Naive thymus-derived CD4-positive, alpha-beta T cell (primary cell): ENCODE results near the gene METTL14. TPM values are rescaled to one million over a fixed set of nuclear protein-coding genes. Genes with fewer than 3 reads are reported as not detected.
"Not testable (repeated sequence)": the region's sequence is repeated elsewhere in the genome, so short reads cannot be mapped to it uniquely, and the experiment has no call there.

Experiments used
- ATAC-seq: fragments of 150-1000 bp; cut with Tn5 transposase; 2 replicates; pipeline ENCODE4 v1.10.0; 2021; ENCODE audit warnings: mild to moderate bottlenecking, moderate library complexity
- CTCF ChIA-PET: fragments of 350-600 bp; sonication (Branson Sonifier 250); formaldehyde crosslinking; loops from one replicate; lab custom pipeline; 2021; ENCODE audit warnings: antibody characterized with exemption; lab: Charles Lee
- POLR2A ChIA-PET: fragments of 350-600 bp; sonication (Branson Sonifier 250); formaldehyde crosslinking; loops from one replicate; lab custom pipeline; 2021; ENCODE audit warnings: antibody characterized with exemption, inconsistent platforms; lab: Charles Lee
- DNase-seq, 9 donors: peaks; one replicate each; pipeline versions ENCODE4 v3.0.0 to v3.0.0-alpha.2; 2020 to 2022; ENCODE audit warnings: mixed read lengths in 1 of 9
- H3K27ac ChIP-seq: one replicate; pipeline ENCODE4 v1.7.0; 2013; ENCODE audit warnings: mild to moderate bottlenecking, low read depth, low read length, moderate library complexity
- H3K27me3 ChIP-seq, 2 donors: one replicate each; pipeline ENCODE4 v1.7.0; 2013; ENCODE audit warnings: low read length in 2 of 2, mild to moderate bottlenecking in 2 of 2, moderate library complexity in 2 of 2; ENCODE audit not compliant: control insufficient read depth in 2 of 2, insufficient read depth in 2 of 2
- H3K36me3 ChIP-seq, 3 experiments: 1 replicate in 2 of 3; 2 replicates in 1 of 3; pipeline ENCODE4 v1.7.0; 2013; ENCODE audit warnings: low read length in 3 of 3, mild to moderate bottlenecking in 3 of 3, moderate library complexity in 1 of 3; ENCODE audit not compliant: insufficient read depth in 3 of 3, control insufficient read depth in 2 of 3
- H3K4me1 ChIP-seq, 2 donors: one replicate each; pipeline ENCODE4 v1.7.0; 2013; ENCODE audit warnings: low read length in 2 of 2, mild to moderate bottlenecking in 2 of 2, moderate library complexity in 1 of 2; ENCODE audit not compliant: control insufficient read depth in 2 of 2, insufficient read depth in 2 of 2
- H3K4me3 ChIP-seq: 2 replicates; pipeline ENCODE4 v1.7.0; 2013; ENCODE audit warnings: mild to moderate bottlenecking, low read length
- H3K9me3 ChIP-seq, 3 experiments: 1 replicate in 2 of 3; 2 replicates in 1 of 3; pipeline ENCODE4 v1.7.0; 2013; ENCODE audit warnings: low read length in 3 of 3; ENCODE audit not compliant: control insufficient read depth in 2 of 3
- H3K27ac Mint-ChIP-seq, 9 donors: one replicate each; pipeline ENCODE4 v1.8.0; 2020 to 2022; ENCODE audit warnings: mixed read lengths in 9 of 9, mild to moderate bottlenecking in 8 of 9, moderate library complexity in 5 of 9, inconsistent platforms in 2 of 9
- H3K27me3 Mint-ChIP-seq, 5 donors: one replicate each; pipeline ENCODE4 v1.8.0; 2021 to 2022; ENCODE audit warnings: mixed read lengths in 5 of 5, mild to moderate bottlenecking in 1 of 5
- H3K36me3 Mint-ChIP-seq, 5 donors: one replicate each; pipeline ENCODE4 v1.8.0; 2020 to 2022; ENCODE audit warnings: mixed read lengths in 5 of 5, mild to moderate bottlenecking in 3 of 5, inconsistent platforms in 1 of 5
- H3K4me1 Mint-ChIP-seq, 7 donors: one replicate each; pipeline ENCODE4 v1.8.0; 2020 to 2022; ENCODE audit warnings: mixed read lengths in 7 of 7, mild to moderate bottlenecking in 3 of 7, inconsistent platforms in 1 of 7
- H3K4me3 Mint-ChIP-seq, 10 donors: one replicate each; pipeline ENCODE4 v1.8.0; 2020 to 2022; ENCODE audit warnings: mild to moderate bottlenecking in 10 of 10, mixed read lengths in 10 of 10, moderate library complexity in 6 of 10, inconsistent platforms in 2 of 10
- H3K9me3 Mint-ChIP-seq, 11 donors: one replicate each; pipeline ENCODE4 v1.8.0; 2020 to 2022; ENCODE audit warnings: mixed read lengths in 11 of 11, mild to moderate bottlenecking in 4 of 11, inconsistent platforms in 1 of 11, moderate library complexity in 1 of 11
- intact Hi-C, 2 donors: fragments of 100-400 bp; cut with micrococcal nuclease; formaldehyde crosslinking; loops; one replicate each; pipeline ENCODE4 v1.15.1; 2023
- polyA plus RNA-seq, 2 donors: library from polyadenylated mRNA; unstranded; fragments of 300-500 nt; fragmentation: Illumina TruSeq; gene quantifications; one replicate each; pipeline ENCODE4 v1.2.3, GENCODE V29; 2021
- total RNA-seq, 6 experiments: library from RNA in 5 of 6; stranded (reverse) in 5 of 6; gene quantifications; 1 replicate in 5 of 6; 2 replicates in 1 of 6; pipeline ENCODE4 v1.2.3 and lab custom pipeline; 2021 to 2026

The METTL14 gene
- 10 to 100 TPM; 46.9 to 64.8 (median 48.7) TPM for total RNA-seq
- 10 to 100 TPM; 32.7 to 40.9 TPM for polyA plus RNA-seq
- total RNA-seq (lab: John Stamatoyannopoulos, UW) = 40.1 reads per million, percentile 66 among the genes with 10 or more reads in this experiment

- Mint-ChIP-seq H3K36me3 (peaks cover 0 to 9% (median 4%) of the 10 kb centered on the region in 5 donors), H3K9me3 (no peaks in the 10 kb centered on the region), H3K4me3 (peak within 1 kb of the TSS; percentile 91 to 99 (median 97)), H3K27me3 (no peaks in the 10 kb centered on the region), H3K4me1 (peaks cover 12 to 41% (median 33%) of the 10 kb centered on the region in 7 donors), H3K27ac (peak within 1 kb of the TSS; percentile 84 to 99 (median 96))
- H3K4me3 ChIP-seq = peak within 1 kb of the TSS; percentile 84
- no peaks in the 10 kb centered on the region for H3K36me3 ChIP-seq
- H3K9me3 ChIP-seq = no peaks in the 10 kb centered on the region
- POLR2A ChIA-PET = interaction anchor here (0.7 to 1.0 kb wide), 5 partner anchors 9 to 769 kb away, joined by 3 to 20 read pairs (median 4); no protein-coding TSS in a partner anchor
- intact Hi-C loops = loop anchor here (1.0 to 5.0 kb wide), 10 partner anchors 47 to 615 kb away; partner anchors contain the start of genes USP53 (in 2 of the 2) and SEC24D (in 1 of the 2)
- DNase-seq (peak; percentile 71 to 86 (median 82)), ATAC-seq (peak; percentile 96)
- peaks cover 13 to 14% of the 10 kb centered on the region in 2 donors for H3K4me1 ChIP-seq
- H3K27me3 ChIP-seq = no peaks in the 10 kb centered on the region
- CTCF ChIA-PET = interaction anchor here (0.7 kb wide), 1 partner anchor 713 kb away, joined by 4 read pairs; no protein-coding TSS in a partner anchor
- peak within 1 kb of the TSS; percentile 83 for H3K27ac ChIP-seq
Measured at GRCh38 chr4:118684873-118685811, at the start of gene METTL14. TSS of gene METTL14 (plus strand) at chr4:118685392. CDS start at chr4:118685535, 143 bp downstream.

GRCh38 chr4:118636126-118636525 is 49.1 kb upstream of the METTL14 start:
- H3K27me3 ChIP-seq, DNase-seq, H3K36me3 ChIP-seq, H3K4me3 Mint-ChIP-seq, H3K9me3 Mint-ChIP-seq, ATAC-seq, H3K4me1 ChIP-seq, H3K27me3 Mint-ChIP-seq, H3K27ac Mint-ChIP-seq, intact Hi-C loops, POLR2A ChIA-PET, H3K9me3 ChIP-seq, H3K4me1 Mint-ChIP-seq, H3K4me3 ChIP-seq, H3K27ac ChIP-seq, CTCF ChIA-PET: not testable (repeated sequence)
- H3K36me3 Mint-ChIP-seq = peaks cover 3 to 14% (median 6%) of the 10 kb centered on the region in 5 donors

DNA sequence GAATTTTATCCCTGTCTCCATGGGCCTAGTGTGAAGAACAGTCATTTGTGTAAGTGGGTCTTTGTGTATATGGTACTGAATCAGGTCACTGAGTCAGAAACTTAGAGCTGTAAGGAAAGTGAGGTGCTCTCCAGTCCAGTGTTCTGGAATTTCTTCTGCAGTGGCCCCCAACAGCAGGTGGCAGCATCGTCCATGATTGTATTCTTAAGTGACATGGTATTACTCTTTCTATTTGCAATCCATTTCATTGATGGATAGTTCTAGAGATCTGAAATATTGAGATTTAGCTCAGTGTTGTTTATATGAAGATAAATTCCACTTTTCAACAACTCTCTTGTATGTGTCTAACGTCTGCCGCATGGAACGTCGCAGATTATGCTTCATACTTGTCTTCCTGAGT is 20.5 kb upstream of the METTL14 start:
- CTCF ChIA-PET, intact Hi-C loops, H3K27me3 Mint-ChIP-seq: not testable (repeated sequence)

GRCh38 chr4:118669220-118669619 is 16.0 kb upstream of the METTL14 start:
- POLR2A ChIA-PET = not testable (repeated sequence)

More for the DNA sequence above, 20.5 kb upstream of the METTL14 start:
- H3K4me3 Mint-ChIP-seq, H3K27ac Mint-ChIP-seq, H3K4me1 Mint-ChIP-seq, H3K36me3 Mint-ChIP-seq, H3K4me1 ChIP-seq, ATAC-seq, H3K9me3 ChIP-seq, POLR2A ChIA-PET, H3K27me3 ChIP-seq, H3K27ac ChIP-seq, H3K9me3 Mint-ChIP-seq, DNase-seq, H3K4me3 ChIP-seq, H3K36me3 ChIP-seq: not testable (repeated sequence)

GRCh38 chr4:118670968-118671367 is 14.2 kb upstream of the METTL14 start:
- intact Hi-C loops, ATAC-seq, H3K4me1 Mint-ChIP-seq, POLR2A ChIA-PET, DNase-seq, H3K27me3 Mint-ChIP-seq, H3K9me3 Mint-ChIP-seq, H3K36me3 Mint-ChIP-seq, CTCF ChIA-PET, H3K27ac Mint-ChIP-seq, H3K9me3 ChIP-seq, H3K27me3 ChIP-seq, H3K4me3 Mint-ChIP-seq, H3K4me1 ChIP-seq, H3K4me3 ChIP-seq, H3K27ac ChIP-seq, H3K36me3 ChIP-seq: not testable (repeated sequence)

More at GRCh38 chr4:118669220-118669619, 16.0 kb upstream of the METTL14 start:
- H3K4me3 ChIP-seq, H3K27me3 ChIP-seq, H3K4me1 ChIP-seq, intact Hi-C loops, H3K27ac Mint-ChIP-seq, H3K27ac ChIP-seq, CTCF ChIA-PET, H3K4me1 Mint-ChIP-seq, H3K27me3 Mint-ChIP-seq, H3K36me3 ChIP-seq, H3K4me3 Mint-ChIP-seq, H3K9me3 Mint-ChIP-seq, ATAC-seq, H3K36me3 Mint-ChIP-seq, H3K9me3 ChIP-seq: not testable (repeated sequence)
- peak in 8 of 9 donors; percentile 9 to 50 (median 36) for DNase-seq

GRCh38 chr4:118676128-118676527 is 9.1 kb upstream of the METTL14 start:
- H3K27ac ChIP-seq = no peak overlapping the region
- no peaks in the 10 kb centered on the region for H3K36me3 ChIP-seq
- no peaks in the 10 kb centered on the region for H3K4me1 Mint-ChIP-seq
- ATAC-seq (no peak), DNase-seq (no peak)
- no peaks in the 10 kb centered on the region for H3K27me3 ChIP-seq
- peaks cover 0 to 2% (median 0%) of the 10 kb centered on the region in 5 donors for H3K27me3 Mint-ChIP-seq
- H3K36me3 Mint-ChIP-seq = peaks cover 0 to 10% (median 3%) of the 10 kb centered on the region in 5 donors
- H3K9me3 Mint-ChIP-seq = no peaks in the 10 kb centered on the region
- intact Hi-C loops = no loop called here
- no peaks in the 10 kb centered on the region for H3K4me1 ChIP-seq
- no peak overlapping the region for H3K4me3 ChIP-seq
- CTCF ChIA-PET = no interaction called here
- no peak overlapping the region for H3K4me3 Mint-ChIP-seq
- POLR2A ChIA-PET = no interaction called here
- H3K9me3 ChIP-seq = no peaks in the 10 kb centered on the region
- no peak overlapping the region for H3K27ac Mint-ChIP-seq
